ENCODE results near the gene GLRX3.

DNA sequence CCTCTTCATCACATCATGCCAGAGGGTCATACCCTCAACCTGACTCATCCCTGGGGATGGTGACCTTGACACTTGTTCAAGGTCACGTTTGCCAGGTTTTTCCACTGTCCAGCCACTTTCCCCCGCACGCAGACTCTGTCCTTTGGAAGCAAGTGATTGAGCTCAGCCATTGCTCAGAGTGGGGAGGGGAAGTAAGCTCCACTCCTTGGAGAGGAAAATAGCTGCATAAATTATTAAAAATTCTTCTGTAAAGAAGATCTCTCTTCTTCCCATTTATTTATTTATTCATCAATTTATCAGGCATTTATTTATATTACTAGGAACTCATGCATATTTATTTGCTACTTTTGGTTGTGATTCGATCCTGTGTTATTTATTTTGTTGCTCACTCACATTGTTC is 88.0 kb downstream of the GLRX3 start:
- TF ChIP-seq, protein P1, sequence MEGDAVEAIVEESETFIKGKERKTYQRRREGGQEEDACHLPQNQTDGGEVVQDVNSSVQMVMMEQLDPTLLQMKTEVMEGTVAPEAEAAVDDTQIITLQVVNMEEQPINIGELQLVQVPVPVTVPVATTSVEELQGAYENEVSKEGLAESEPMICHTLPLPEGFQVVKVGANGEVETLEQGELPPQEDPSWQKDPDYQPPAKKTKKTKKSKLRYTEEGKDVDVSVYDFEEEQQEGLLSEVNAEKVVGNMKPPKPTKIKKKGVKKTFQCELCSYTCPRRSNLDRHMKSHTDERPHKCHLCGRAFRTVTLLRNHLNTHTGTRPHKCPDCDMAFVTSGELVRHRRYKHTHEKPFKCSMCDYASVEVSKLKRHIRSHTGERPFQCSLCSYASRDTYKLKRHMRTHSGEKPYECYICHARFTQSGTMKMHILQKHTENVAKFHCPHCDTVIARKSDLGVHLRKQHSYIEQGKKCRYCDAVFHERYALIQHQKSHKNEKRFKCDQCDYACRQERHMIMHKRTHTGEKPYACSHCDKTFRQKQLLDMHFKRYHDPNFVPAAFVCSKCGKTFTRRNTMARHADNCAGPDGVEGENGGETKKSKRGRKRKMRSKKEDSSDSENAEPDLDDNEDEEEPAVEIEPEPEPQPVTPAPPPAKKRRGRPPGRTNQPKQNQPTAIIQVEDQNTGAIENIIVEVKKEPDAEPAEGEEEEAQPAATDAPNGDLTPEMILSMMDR (IDR thresholded peaks at IDR 0.05; ENCODE audit: poor library complexity, severe bottlenecking), result no peak
- TF ChIP-seq EP300 (conservative IDR thresholded peaks at IDR 0.05; ENCODE audit: poor library complexity, severe bottlenecking), result no peak

Measured in neural cell (in vitro differentiated cells).